Ishikawa (cell line): ENCODE data around the gene MAPKBP1.

Experiments
- CEBPB ChIP-seq: IDR thresholded peaks from 2 replicates; pipeline ENCODE4 v1.6.1; 2012
- CREB1 ChIP-seq: IDR thresholded peaks from 2 replicates; pipeline ENCODE4 v1.6.1; 2012; ENCODE audit warnings: low read depth
- EGR1 ChIP-seq: IDR thresholded peaks from 2 replicates; pipeline ENCODE4 v1.6.1; 2012
- EP300 ChIP-seq: IDR thresholded peaks from 2 replicates; pipeline ENCODE4 v1.6.1; 2012; ENCODE audit warnings: borderline replicate concordance
- FOXM1 ChIP-seq: IDR thresholded peaks from 2 replicates; pipeline ENCODE4 v1.6.1; 2012; ENCODE audit warnings: low read depth, borderline replicate concordance
- MAX ChIP-seq: IDR thresholded peaks from 2 replicates; pipeline ENCODE4 v1.6.1; 2012
- NFIC ChIP-seq: IDR thresholded peaks from 2 replicates; pipeline ENCODE4 v1.6.1; 2012
- RAD21 ChIP-seq: IDR thresholded peaks from 2 replicates; pipeline ENCODE4 v1.6.1; 2012; ENCODE audit warnings: low read depth
- REST ChIP-seq: IDR thresholded peaks from 2 replicates; pipeline ENCODE4 v1.6.1; 2012; ENCODE audit warnings: low read depth, mild to moderate bottlenecking
- TAF1 ChIP-seq: IDR thresholded peaks from 2 replicates; pipeline ENCODE4 v1.6.1; 2012; ENCODE audit warnings: low read depth, mild to moderate bottlenecking
- TCF12 ChIP-seq: IDR thresholded peaks from 2 replicates; pipeline ENCODE4 v1.6.1; 2012; ENCODE audit warnings: low read depth
- TEAD4 ChIP-seq: IDR thresholded peaks from 2 replicates; pipeline ENCODE4 v1.6.1; 2012
- USF1 ChIP-seq: IDR thresholded peaks from 2 replicates; pipeline ENCODE4 v1.6.1; 2012
- YY1 ChIP-seq: IDR thresholded peaks from 2 replicates; pipeline ENCODE4 v1.6.1; 2012; ENCODE audit warnings: low read depth
- ZBTB7A ChIP-seq: IDR thresholded peaks from 2 replicates; pipeline ENCODE4 v1.6.1; 2012; ENCODE audit warnings: low read depth

Gene MAPKBP1

GRCh38 chr15:41827290-41827879 is 53.1 kb downstream of the MAPKBP1 start:
- TF ChIP-seq CEBPB (no peak), ZBTB7A (peak; percentile 90), MAX (peak; percentile 63), REST (no peak), EP300 (peak; percentile 41; the same call in 1 of the 2 replicates), EGR1 (peak; percentile 68; the same call in 1 of the 2 replicates), TEAD4 (peak; percentile 10; the same call in 1 of the 2 replicates), TCF12 (peak; percentile 75; the same call in 1 of the 2 replicates), FOXM1 (no peak), CREB1 (no peak), NFIC (no peak; the same call in 1 of the 2 replicates), YY1 (no peak), USF1 (no peak), RAD21 (no peak), TAF1 (no peak)

- no peak for TF ChIP-seq EP300
- 0 out of 2 replicates have a peak, but pooled peaks have one; percentile 26 for TF ChIP-seq TEAD4
- TF ChIP-seq REST: no peak
- TF ChIP-seq EGR1: peak; percentile 61
- no peak for TF ChIP-seq FOXM1
- TF ChIP-seq ZBTB7A: no peak
- TF ChIP-seq RAD21: no peak
- no peak for TF ChIP-seq USF1
- 0 out of 2 replicates have a peak, but pooled peaks have one; percentile 9 for TF ChIP-seq CREB1
- 0 out of 2 replicates have a peak, but pooled peaks have one; percentile 32 for TF ChIP-seq MAX
- TF ChIP-seq YY1: peak; percentile 86
- 0 out of 2 replicates have a peak, but pooled peaks have one; percentile 45 for TF ChIP-seq TCF12
- peak; percentile 82; the same call in 1 of the 2 replicates for TF ChIP-seq TAF1
- TF ChIP-seq CEBPB: no peak
- TF ChIP-seq NFIC: no peak
Observed at GRCh38 chr15:41827880-41828806, 53.9 kb downstream of the MAPKBP1 start, which contains the start of gene JMJD7. JMJD7 (plus strand) TSS chr15:41828092; CDS start chr15:41828125, 33 bp downstream.

GRCh38 chr15:41828807-41829141 is 54.5 kb downstream of the MAPKBP1 start:
- TF ChIP-seq REST: no peak
- TF ChIP-seq NFIC: no peak
- no peak for TF ChIP-seq CREB1
- no peak for TF ChIP-seq ZBTB7A
- no peak for TF ChIP-seq TAF1
- TF ChIP-seq RAD21: no peak
- TF ChIP-seq MAX: no peak
- no peak for TF ChIP-seq TCF12
- TF ChIP-seq CEBPB: no peak
- TF ChIP-seq EP300: no peak
- TF ChIP-seq EGR1: no peak
- TF ChIP-seq TEAD4: no peak
- TF ChIP-seq USF1: no peak
- no peak for TF ChIP-seq YY1
- no peak for TF ChIP-seq FOXM1
